Upper lobe of left lung (tissue), 4 donors: ENCODE measurements around the gene GDPD2.

ENCODE experiments used
- CTCF ChIP-seq, 6 experiments: fragments of 450-650 bp in 4 of 6; fragments of 200-600 bp in 2 of 6; sonication (generic) in 2 of 6; IDR thresholded peaks; one replicate each; pipeline ENCODE4 v1.5.1; 2016 to 2019; ENCODE audit warnings: antibody characterized with exemption in 6 of 6
- POLR2AphosphoS5 ChIP-seq, 2 donors: sonication (generic); formaldehyde crosslinking; IDR thresholded peaks; one replicate each; pipeline ENCODE4 v1.5.1; 2017; ENCODE audit warnings: antibody characterized with exemption in 2 of 2

GRCh38 chrX:70421618-70422017 is 1.5 kb upstream of the GDPD2 start:
- TF ChIP-seq POLR2AphosphoS5 (IDR thresholded peaks at IDR 0.05) (no peak), CTCF (IDR thresholded peaks at IDR 0.05) (no peak)
